Measurements from ENCODE around the gene SPAST. TPM values are rescaled to one million over a fixed set of nuclear protein-coding genes. Genes with fewer than 3 reads are reported as not detected.

Gene SPAST
- total and polyA plus RNA-seq, 2 of the 13 experiments (the other 11 are each of a cell fraction or from before 2014, with no cell fraction given) = 11.5 to 40.4 TPM

DNA sequence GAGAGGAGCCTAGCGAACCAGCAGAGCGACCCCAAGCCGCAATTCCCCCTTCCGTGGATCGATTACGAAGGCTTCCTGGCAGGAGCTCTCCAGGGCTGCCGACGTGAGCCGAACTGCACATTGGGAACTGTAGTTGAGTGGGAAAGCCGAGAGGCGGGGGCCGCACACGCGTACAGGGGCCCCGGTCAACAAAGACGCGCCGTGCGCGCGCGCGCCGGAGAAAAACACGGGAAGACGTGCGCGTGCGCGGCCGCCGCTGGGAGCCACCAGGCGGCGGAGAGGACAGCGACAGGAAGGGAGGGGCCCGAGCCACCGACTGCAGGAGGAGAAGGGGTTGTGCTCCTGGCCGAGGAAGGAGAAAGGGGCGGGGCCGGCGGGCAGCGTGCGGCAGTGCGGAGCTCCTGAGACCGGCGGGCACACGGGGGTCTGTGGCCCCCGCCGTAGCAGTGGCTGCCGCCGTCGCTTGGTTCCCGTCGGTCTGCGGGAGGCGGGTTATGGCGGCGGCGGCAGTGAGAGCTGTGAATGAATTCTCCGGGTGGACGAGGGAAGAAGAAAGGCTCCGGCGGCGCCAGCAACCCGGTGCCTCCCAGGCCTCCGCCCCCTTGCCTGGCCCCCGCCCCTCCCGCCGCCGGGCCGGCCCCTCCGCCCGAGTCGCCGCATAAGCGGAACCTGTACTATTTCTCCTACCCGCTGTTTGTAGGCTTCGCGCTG, at the start of gene SPAST (continued):
- TF ChIP-seq, protein P1, sequence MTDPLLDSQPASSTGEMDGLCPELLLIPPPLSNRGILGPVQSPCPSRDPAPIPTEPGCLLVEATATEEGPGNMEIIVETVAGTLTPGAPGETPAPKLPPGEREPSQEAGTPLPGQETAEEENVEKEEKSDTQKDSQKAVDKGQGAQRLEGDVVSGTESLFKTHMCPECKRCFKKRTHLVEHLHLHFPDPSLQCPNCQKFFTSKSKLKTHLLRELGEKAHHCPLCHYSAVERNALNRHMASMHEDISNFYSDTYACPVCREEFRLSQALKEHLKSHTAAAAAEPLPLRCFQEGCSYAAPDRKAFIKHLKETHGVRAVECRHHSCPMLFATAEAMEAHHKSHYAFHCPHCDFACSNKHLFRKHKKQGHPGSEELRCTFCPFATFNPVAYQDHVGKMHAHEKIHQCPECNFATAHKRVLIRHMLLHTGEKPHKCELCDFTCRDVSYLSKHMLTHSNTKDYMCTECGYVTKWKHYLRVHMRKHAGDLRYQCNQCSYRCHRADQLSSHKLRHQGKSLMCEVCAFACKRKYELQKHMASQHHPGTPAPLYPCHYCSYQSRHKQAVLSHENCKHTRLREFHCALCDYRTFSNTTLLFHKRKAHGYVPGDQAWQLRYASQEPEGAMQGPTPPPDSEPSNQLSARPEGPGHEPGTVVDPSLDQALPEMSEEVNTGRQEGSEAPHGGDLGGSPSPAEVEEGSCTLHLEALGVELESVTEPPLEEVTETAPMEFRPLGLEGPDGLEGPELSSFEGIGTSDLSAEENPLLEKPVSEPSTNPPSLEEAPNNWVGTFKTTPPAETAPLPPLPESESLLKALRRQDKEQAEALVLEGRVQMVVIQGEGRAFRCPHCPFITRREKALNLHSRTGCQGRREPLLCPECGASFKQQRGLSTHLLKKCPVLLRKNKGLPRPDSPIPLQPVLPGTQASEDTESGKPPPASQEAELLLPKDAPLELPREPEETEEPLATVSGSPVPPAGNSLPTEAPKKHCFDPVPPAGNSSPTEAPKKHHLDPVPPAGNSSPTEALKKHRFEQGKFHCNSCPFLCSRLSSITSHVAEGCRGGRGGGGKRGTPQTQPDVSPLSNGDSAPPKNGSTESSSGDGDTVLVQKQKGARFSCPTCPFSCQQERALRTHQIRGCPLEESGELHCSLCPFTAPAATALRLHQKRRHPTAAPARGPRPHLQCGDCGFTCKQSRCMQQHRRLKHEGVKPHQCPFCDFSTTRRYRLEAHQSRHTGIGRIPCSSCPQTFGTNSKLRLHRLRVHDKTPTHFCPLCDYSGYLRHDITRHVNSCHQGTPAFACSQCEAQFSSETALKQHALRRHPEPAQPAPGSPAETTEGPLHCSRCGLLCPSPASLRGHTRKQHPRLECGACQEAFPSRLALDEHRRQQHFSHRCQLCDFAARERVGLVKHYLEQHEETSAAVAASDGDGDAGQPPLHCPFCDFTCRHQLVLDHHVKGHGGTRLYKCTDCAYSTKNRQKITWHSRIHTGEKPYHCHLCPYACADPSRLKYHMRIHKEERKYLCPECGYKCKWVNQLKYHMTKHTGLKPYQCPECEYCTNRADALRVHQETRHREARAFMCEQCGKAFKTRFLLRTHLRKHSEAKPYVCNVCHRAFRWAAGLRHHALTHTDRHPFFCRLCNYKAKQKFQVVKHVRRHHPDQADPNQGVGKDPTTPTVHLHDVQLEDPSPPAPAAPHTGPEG (CRISPR knock-in tag; IDR thresholded peaks at IDR 0.05) = peak; percentile 83
- TF ChIP-seq NR2F1 (CRISPR knock-in tag; IDR thresholded peaks at IDR 0.05) (peak in 1 of 2 experiments; percentile 8; a peak in 1 of 4 replicates), ZKSCAN5 (CRISPR knock-in tag; IDR thresholded peaks at IDR 0.05) (no peak; the same call in 1 of the 2 replicates), PRPF4 (IDR thresholded peaks at IDR 0.05; ENCODE audit: low read depth, low read length, poor library complexity, severe bottlenecking) (no peak), KAT8 (CRISPR knock-in tag; IDR thresholded peaks at IDR 0.05) (peak; percentile 96), ZNF569 (CRISPR knock-in tag; IDR thresholded peaks at IDR 0.05; ENCODE audit: borderline replicate concordance) (peak; percentile 47; the same call in 1 of the 2 replicates), XRCC5 (optimal IDR thresholded peaks at IDR 0.05; ENCODE audit: low read length) (peak; percentile 90), CBFB (CRISPR knock-in tag; IDR thresholded peaks at IDR 0.05) (peak; percentile 73; the same call in 1 of the 2 replicates), HNF4G (IDR thresholded peaks at IDR 0.05; ENCODE audit: borderline replicate concordance, low read depth, low read length) (no peak; the same call in 1 of the 2 replicates), HNF4G (CRISPR knock-in tag; IDR thresholded peaks at IDR 0.05; ENCODE audit: borderline replicate concordance, low read depth) (no peak), FOXJ3 (CRISPR knock-in tag; IDR thresholded peaks at IDR 0.05; ENCODE audit: borderline replicate concordance) (peak; percentile 96), ETV5 (CRISPR knock-in tag; IDR thresholded peaks at IDR 0.05; ENCODE audit: borderline replicate concordance) (peak; percentile 70), ZSCAN30 (CRISPR knock-in tag; IDR thresholded peaks at IDR 0.05) (no peak), MATR3 (CRISPR knock-in tag; IDR thresholded peaks at IDR 0.05) (no peak), ZBTB20 (CRISPR knock-in tag; IDR thresholded peaks at IDR 0.05; ENCODE audit: borderline replicate concordance, low read depth) (no peak), ZNF138 (CRISPR knock-in tag; IDR thresholded peaks at IDR 0.05; ENCODE audit: low read depth) (no peak), ZNF44 (CRISPR knock-in tag; IDR thresholded peaks at IDR 0.05) (0 out of 2 replicates have a peak, but pooled peaks have one; percentile 82), TBL1XR1 (IDR thresholded peaks at IDR 0.05; ENCODE audit: borderline replicate concordance, low read length, partially characterized antibody) (no peak), IKZF1 (IDR thresholded peaks at IDR 0.05) (no peak), GABPA (IDR thresholded peaks at IDR 0.05; ENCODE audit: low read depth, low read length) (peak; percentile 67), GABPA (CRISPR knock-in tag; IDR thresholded peaks at IDR 0.05; ENCODE audit: low read depth) (peak; percentile 90), CC2D1A (CRISPR knock-in tag; IDR thresholded peaks at IDR 0.05) (no peak)
- TF ChIP-seq, protein P2, sequence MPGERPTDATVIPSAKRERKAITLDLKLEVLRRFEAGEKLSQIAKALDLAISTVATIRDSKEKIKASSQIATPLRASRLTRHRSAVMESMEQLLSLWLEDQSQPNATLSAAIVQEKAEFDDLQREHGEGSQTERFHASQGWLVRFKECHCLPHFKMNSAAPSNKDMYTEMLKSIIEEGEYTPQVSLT (CRISPR knock-in tag; IDR thresholded peaks at IDR 0.05; ENCODE audit: borderline replicate concordance, low read depth) = no peak

Measured in HepG2 (cell line).